COLO668 (cell line): Measurements from ENCODE around the gene SRRM3.
"Not testable (repeated sequence)": the region's sequence is repeated elsewhere in the genome, so short reads cannot be mapped to it uniquely, and the experiment has no call there.

ENCODE experiments used
- DNase-seq: peaks from one replicate; lab custom pipeline; 2025; ENCODE audit not compliant: unreplicated experiment; lab: John Stamatoyannopoulos, UW

The SRRM3 gene

GRCh38 chr7:76260171-76260703 is 58.5 kb downstream of the SRRM3 start:
- DNase-seq = peak; percentile 20

- DNase-seq = no peak
Observed at GRCh38 chr7:76261329-76261728, 59.6 kb downstream of the SRRM3 start.

DNA sequence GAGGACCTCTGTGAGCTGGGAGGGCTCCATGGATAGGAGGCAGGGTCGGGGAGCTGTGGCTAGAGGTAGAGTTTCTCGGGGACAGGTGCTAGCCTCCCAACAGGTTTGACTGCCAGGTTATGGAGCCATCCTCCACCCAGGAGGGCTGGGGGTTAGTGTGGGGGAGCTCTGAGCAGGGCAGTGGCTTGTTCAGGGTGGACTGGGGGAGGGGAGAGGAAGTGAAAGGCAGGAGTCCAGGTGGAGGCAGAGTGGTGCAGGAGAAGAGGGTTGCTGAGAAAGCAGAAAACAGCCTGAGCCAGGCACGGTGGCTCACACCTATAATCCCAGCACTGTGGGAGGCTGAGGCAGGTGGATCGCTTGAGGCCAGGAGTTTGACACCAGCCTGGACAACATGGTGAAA is 60.2 kb downstream of the SRRM3 start:
- no peak for DNase-seq

GRCh38 chr7:76262683-76263402 is 61.1 kb downstream of the SRRM3 start:
- DNase-seq = peak; percentile 58

GRCh38 chr7:76265299-76265698 is 63.6 kb downstream of the SRRM3 start:
- no peak for DNase-seq

DNA sequence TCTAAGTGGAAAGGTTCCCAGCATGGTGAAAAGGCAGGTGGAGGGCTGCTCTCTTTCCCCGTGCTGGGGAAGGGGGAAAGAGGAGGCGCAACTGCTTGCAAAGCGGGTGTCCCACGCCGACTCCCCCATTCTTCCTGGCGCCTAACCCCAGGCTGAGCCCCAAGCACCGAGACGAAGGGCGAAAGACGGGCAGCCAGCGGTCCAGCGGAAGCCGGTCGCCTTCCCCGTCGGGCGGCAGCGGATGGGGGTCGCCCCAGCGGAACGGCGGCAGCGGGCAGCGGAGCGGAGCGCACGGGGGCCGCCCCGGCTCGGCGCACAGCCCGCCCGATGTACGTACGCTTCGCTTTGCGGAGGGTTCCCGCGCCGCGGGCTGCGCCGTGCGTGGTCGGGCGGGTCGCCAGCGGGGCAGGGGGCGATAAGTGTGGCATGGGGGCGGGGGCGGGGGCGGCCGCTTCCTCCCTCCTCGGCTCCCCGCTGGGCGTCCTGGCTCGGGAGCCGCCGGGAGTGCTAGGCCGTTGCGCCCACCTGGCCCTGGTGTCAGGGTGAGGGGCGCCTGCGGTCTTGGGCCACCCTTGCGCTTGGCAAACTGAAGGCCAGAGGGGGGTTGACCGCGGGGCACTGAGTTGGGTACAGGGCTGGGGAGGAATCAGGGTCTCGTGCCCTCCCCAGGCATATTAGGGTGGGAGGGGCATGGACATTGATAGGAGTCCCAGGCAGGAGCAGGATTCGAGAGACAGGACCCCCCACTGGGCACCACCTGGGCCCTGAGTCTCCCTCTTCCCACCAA is 65.6 kb downstream of the SRRM3 start:
- DNase-seq = no peak

- DNase-seq = no peak
Observed at GRCh38 chr7:76267894-76268183, 66.1 kb downstream of the SRRM3 start.

DNA sequence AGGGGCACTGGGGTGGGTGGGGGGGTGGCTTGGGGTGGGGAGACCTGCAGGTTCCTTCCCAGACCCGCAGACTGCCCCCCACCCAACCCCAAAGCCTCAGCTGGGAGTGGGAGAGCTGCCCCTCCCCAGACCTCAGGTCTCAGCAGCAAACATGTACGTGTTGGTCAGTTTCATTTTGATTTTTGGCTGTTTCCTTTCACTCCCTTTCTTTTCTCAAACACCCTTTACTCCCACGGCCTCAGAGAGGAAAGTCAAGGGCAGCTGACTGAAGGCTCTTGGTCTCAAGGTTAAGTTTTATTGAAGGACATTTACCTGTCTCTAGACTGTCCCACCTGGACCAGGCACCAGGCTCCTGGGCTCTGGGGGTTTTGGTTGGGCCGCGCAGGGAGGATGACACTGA is 66.7 kb downstream of the SRRM3 start:
- DNase-seq = no peak

DNA sequence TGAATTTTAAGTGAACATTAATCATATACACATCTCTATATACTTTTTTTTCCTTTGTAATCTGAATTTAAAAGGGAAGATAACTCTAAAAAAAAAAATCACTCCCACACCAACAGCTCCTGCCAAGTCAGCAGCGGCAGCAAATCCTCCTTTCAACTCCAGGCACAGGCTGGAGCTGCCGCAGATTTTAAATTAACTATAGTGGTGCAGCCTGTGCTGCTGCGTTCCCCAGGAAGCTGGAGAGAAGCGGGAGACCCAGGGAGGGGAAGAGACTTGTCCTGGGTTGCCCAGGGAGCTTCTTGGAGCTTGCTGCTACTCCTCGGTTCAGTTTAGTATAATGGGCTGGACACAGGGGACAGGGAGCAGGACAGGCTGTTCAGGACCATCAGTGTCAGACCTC is 68.2 kb downstream of the SRRM3 start:
- DNase-seq = no peak

DNA sequence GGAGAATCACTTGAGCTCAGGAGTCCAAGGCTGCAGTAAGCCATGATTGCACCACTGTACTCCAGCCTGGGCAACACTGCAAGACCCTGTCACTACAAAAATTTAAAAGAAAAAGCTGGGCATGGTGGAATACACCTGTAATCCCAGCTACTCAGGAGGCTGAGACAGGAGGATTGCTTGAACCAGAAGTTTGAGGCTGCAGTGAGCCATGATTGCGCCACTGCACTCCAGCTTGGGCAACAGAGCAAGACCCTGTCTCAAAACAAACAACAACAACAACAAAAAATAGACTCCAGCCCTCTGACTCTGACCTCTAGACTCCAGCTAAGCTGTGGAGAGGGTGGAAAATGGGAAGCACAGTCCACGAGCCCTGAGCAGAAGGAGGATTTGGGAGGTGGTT is 69.7 kb downstream of the SRRM3 start:
- DNase-seq = not testable (repeated sequence)

GRCh38 chr7:76272142-76272541 is 70.4 kb downstream of the SRRM3 start:
- DNase-seq = no peak

DNA sequence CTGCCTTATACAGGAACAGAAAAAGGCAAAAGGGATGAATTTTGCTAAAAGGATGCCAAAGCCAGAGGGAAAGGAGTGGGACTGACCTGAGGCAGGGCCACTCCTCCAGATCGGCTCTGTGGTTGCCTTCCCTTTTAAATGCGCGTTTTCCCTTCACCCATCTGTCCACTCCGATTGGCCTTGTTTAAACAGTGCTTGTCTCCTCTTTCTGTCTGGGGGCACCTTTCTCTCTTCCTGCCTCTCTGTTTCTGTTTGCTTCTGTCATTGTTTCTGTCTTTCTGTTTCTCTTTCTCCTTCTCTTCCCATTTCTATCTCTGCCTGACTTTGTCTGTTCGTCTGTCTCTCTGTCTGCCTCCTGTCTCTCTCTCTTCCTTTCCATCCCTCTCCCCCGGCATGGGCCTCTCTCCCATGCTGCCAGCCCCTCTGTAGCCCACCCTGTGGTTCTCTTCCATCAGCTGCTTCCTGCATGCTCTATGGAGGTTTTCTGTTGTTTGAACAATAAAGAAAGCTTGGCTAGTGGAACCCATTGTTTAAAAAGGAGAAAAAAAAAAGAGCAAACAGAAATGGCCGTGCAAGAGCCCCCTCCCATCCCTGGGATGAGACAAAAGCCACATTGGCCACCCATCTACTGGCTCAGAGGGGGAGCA is 71.3 kb downstream of the SRRM3 start:
- DNase-seq = no peak

- no peak for DNase-seq
Observed at GRCh38 chr7:76273503-76273902, 71.8 kb downstream of the SRRM3 start.

DNA sequence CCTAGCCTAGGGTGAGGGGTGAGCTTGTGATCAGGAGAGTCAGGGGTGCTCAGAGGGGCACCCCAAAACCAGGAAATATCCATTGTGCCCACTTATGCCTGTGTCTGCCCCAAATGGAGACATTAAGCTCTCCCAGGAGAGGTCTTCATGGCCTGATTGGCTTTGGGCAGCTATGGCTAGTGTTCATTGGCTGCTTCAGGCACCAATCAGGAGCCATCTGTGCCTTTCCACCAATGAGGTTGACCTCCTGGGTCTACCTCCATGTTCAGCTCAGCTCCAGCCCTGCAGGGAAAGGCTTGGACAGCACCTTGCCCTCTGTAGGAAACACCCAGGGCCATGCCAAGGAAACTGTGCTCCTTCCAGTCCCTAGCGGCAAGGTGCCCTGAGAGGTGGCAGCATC is 76.8 kb downstream of the SRRM3 start:
- DNase-seq = no peak

DNA sequence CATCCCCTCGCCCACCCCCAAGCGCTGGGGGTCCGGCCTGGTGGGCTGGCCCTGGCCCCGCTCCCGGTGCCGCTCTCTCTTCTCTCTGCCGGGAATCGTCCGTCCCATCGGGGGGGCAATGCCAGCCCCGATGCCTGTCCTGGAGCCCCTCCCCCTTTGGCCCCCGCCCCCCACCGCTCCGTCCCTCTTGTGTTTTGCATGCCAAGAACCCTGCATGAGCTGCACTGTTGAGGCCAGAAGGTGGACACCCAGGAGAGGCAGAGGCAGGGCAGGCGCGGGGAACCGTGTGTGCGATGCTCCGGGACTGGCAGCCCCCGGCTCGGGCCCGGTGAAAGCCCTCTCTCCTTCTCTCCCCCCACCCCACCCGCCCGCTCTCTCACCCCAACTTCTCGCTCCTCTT is 78.7 kb downstream of the SRRM3 start:
- no peak for DNase-seq

DNA sequence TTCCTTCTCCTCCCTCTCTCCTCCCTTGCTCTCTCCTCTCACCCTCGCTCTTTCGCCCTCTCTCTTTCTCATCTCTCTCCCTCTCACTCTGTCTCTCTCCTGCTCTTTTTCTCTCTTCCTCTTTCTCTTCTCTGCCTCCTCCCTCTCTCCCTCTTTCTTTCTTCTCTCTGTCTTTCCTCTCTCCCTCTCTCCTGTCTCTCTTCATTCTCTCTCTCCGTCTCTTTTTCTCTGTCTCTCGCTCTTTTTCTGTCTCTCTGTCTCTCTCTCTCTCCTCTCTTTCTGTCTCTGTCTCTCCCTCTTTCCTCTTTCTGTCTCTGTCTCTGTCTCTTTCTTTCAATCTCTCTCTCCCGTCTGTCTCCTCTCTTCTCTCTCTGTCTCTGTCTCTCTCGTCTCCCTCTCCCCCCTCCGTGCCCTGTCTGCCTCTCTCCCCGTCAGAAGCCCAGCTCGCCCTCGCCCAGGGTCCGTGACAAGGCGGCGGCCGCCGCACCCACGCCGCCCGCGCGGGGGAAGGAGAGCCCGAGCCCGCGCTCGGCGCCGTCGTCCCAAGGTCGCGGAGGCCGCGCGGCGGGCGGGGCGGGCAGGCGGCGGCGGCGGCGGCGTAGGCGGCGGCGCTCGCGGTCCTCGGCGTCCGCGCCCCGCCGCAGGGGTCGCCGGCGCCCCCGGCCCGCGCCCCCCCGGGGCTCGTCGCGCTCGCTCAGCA is 79.5 kb downstream of the SRRM3 start:
- peak; percentile 58 for DNase-seq

DNA sequence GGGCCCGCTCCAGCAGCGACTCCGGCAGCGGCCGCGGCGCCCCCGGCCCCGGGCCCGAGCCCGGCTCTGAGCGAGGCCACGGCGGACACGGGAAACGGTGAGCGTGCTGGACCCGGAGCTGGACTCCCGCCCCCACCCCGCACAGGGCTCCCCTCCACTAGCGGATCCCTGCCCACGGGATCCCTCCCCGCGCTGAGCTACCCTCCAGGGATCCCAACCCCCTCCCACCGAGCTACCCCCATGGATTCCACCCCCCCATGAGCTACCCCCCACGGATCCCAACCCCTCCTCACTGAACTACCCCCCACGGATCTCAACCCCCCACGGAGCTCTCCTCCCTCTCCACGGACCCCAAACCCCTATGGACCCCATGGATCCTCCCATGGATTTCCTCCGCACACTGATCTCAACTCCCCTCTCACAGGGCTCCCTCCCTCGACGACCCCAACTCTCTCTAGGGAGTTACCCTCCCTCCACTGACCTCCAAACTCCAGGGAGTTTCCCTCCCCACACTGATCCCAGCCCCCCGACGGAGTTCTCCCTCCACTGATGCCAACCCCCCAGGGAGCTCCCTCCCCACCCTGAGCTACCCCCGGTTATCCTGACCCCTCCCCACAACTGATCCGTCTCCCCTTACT is 80.1 kb downstream of the SRRM3 start:
- no peak for DNase-seq

GRCh38 chr7:76282344-76283253 is 80.9 kb downstream of the SRRM3 start:
- no peak for DNase-seq

- DNase-seq = no peak
Observed at GRCh38 chr7:76283254-76284159, 81.8 kb downstream of the SRRM3 start.
